ENCODE results near the gene KCNK18.
A peak's percentile ranks its signal among the peaks of the same experiment; 100 is the strongest.

The KCNK18 gene

GRCh38 chr10:117248750-117249465 is 51.6 kb downstream of the KCNK18 start:
- ATAC-seq (no peak), DNase-seq (ENCODE audit: low spot score in 2 of 2) (no peak)
- Mint-ChIP-seq H3K27ac (no peak overlapping the region), H3K4me3 (no peak overlapping the region), H3K36me3 (no peaks in the 10 kb centered on the region), H3K4me1 (no peaks in the 10 kb centered on the region), H3K9me3 (no peaks in the 10 kb centered on the region)

GRCh38 chr10:117249493-117250093 is 52.3 kb downstream of the KCNK18 start:
- no peaks in the 10 kb centered on the region for H3K4me1 Mint-ChIP-seq
- DNase-seq (ENCODE audit: low spot score in 2 of 2) (no peak), ATAC-seq (no peak)
- H3K27ac Mint-ChIP-seq = no peak overlapping the region
- H3K9me3 Mint-ChIP-seq = no peaks in the 10 kb centered on the region
- no peak overlapping the region for H3K4me3 Mint-ChIP-seq
- H3K36me3 Mint-ChIP-seq = no peaks in the 10 kb centered on the region

- ATAC-seq = no peak
- no peaks in the 10 kb centered on the region for H3K9me3 Mint-ChIP-seq
- H3K4me1 Mint-ChIP-seq = no peaks in the 10 kb centered on the region
Measured at GRCh38 chr10:117250411-117250810, 53.1 kb downstream of the KCNK18 start.

GRCh38 chr10:117253908-117254307 is 56.6 kb downstream of the KCNK18 start:
- H3K27ac Mint-ChIP-seq = no peak overlapping the region
- no peak overlapping the region for H3K4me3 Mint-ChIP-seq
- ATAC-seq = no peak
- H3K9me3 Mint-ChIP-seq = no peaks in the 10 kb centered on the region
- no peaks in the 10 kb centered on the region for H3K4me1 Mint-ChIP-seq
- H3K36me3 Mint-ChIP-seq = no peaks in the 10 kb centered on the region
- DNase-seq (ENCODE audit: low spot score in 2 of 2) = no peak

More at GRCh38 chr10:117250411-117250810, 53.1 kb downstream of the KCNK18 start:
- no peak overlapping the region for H3K27ac Mint-ChIP-seq
- H3K36me3 Mint-ChIP-seq = no peaks in the 10 kb centered on the region
- no peak overlapping the region for H3K4me3 Mint-ChIP-seq
- DNase-seq (ENCODE audit: low spot score in 2 of 2) = no peak

- Mint-ChIP-seq H3K36me3 (no peaks in the 10 kb centered on the region), H3K4me3 (no peak overlapping the region), H3K27ac (no peak overlapping the region), H3K9me3 (no peaks in the 10 kb centered on the region), H3K4me1 (peaks cover 2% of the 10 kb centered on the region)
- ATAC-seq (no peak), DNase-seq (ENCODE audit: low spot score in 2 of 2) (no peak)
Measured at GRCh38 chr10:117254338-117254737, 57.0 kb downstream of the KCNK18 start.

- Mint-ChIP-seq H3K27ac (no peak overlapping the region), H3K9me3 (no peaks in the 10 kb centered on the region), H3K4me3 (no peak overlapping the region), H3K4me1 (peaks cover 8% of the 10 kb centered on the region), H3K36me3 (no peaks in the 10 kb centered on the region)
- ATAC-seq (no peak), DNase-seq (ENCODE audit: low spot score in 2 of 2) (no peak)
Measured at GRCh38 chr10:117254774-117255735, 57.8 kb downstream of the KCNK18 start.

GRCh38 chr10:117255835-117256460 is 58.7 kb downstream of the KCNK18 start:
- Mint-ChIP-seq H3K27ac (no peak overlapping the region), H3K4me1 (peaks cover 11% of the 10 kb centered on the region), H3K36me3 (no peaks in the 10 kb centered on the region), H3K4me3 (no peak overlapping the region), H3K9me3 (no peaks in the 10 kb centered on the region)
- ATAC-seq (no peak), DNase-seq (ENCODE audit: low spot score in 2 of 2) (no peak)

GRCh38 chr10:117256910-117257309 is 59.6 kb downstream of the KCNK18 start:
- ATAC-seq = no peak
- no peak overlapping the region for H3K27ac Mint-ChIP-seq
- no peaks in the 10 kb centered on the region for H3K9me3 Mint-ChIP-seq
- no peak for DNase-seq (ENCODE audit: low spot score in 2 of 2)
- no peak overlapping the region for H3K4me3 Mint-ChIP-seq
- H3K36me3 Mint-ChIP-seq = no peaks in the 10 kb centered on the region
- peaks cover 11% of the 10 kb centered on the region for H3K4me1 Mint-ChIP-seq

- peaks cover 11% of the 10 kb centered on the region for H3K4me1 Mint-ChIP-seq
- no peaks in the 10 kb centered on the region for H3K9me3 Mint-ChIP-seq
- H3K36me3 Mint-ChIP-seq = no peaks in the 10 kb centered on the region
- no peak overlapping the region for H3K4me3 Mint-ChIP-seq
- ATAC-seq (no peak), DNase-seq (ENCODE audit: low spot score in 2 of 2) (peak in 1 of 2 donors; percentile 20)
- no peak overlapping the region for H3K27ac Mint-ChIP-seq
Measured at GRCh38 chr10:117257721-117258120, 60.4 kb downstream of the KCNK18 start.

- DNase-seq (ENCODE audit: low spot score in 2 of 2) = no peak
- Mint-ChIP-seq H3K4me3 (no peak overlapping the region), H3K36me3 (no peaks in the 10 kb centered on the region), H3K9me3 (no peaks in the 10 kb centered on the region), H3K4me1 (peaks cover 11% of the 10 kb centered on the region), H3K27ac (no peak overlapping the region)
- ATAC-seq = no peak
Measured at GRCh38 chr10:117259279-117259678, 62.0 kb downstream of the KCNK18 start.

Data from stimulated activated effector memory CD8-positive, alpha-beta T cell treated with anti-CD3 and anti-CD28 coated beads, Interleukin-12 subunit alpha, Interleukin-12 subunit beta, amount 100 ng/mL, for 72 hours (primary cell).